GM19099 (cell line): ENCODE data around the gene MCOLN3.

Experiments used
- POLR2A ChIP-seq: IDR thresholded peaks from 3 replicates; pipeline ENCODE4 v1.6.1; 2011; ENCODE audit warnings: low read depth; ENCODE audit not compliant: insufficient read length; ENCODE audit errors: extremely low read depth

Gene MCOLN3

GRCh38 chr1:85048296-85049064, at the start of gene MCOLN3:
TSS of gene MCOLN3 (minus strand) at chr1:85048500. CDS start at chr1:85045360, 3,140 bp downstream.
- peak; percentile 30 for TF ChIP-seq POLR2A

- no peak for TF ChIP-seq POLR2A
Measured at GRCh38 chr1:85093644-85094043, 45.3 kb upstream of the MCOLN3 start.

GRCh38 chr1:85091671-85092280, 43.5 kb upstream of the MCOLN3 start:
- TF ChIP-seq POLR2A: no peak

- TF ChIP-seq POLR2A: no peak
Measured at GRCh38 chr1:85090225-85090624, 41.9 kb upstream of the MCOLN3 start.

GRCh38 chr1:85089203-85089602, 40.9 kb upstream of the MCOLN3 start:
- no peak for TF ChIP-seq POLR2A

GRCh38 chr1:85088408-85088784, 40.1 kb upstream of the MCOLN3 start:
- TF ChIP-seq POLR2A: no peak

GRCh38 chr1:85087659-85088407, 39.5 kb upstream of the MCOLN3 start:
- no peak for TF ChIP-seq POLR2A

- TF ChIP-seq POLR2A: no peak
Measured at GRCh38 chr1:85085417-85085816, 37.1 kb upstream of the MCOLN3 start.

- TF ChIP-seq POLR2A: no peak
Measured at GRCh38 chr1:85078903-85079302, 30.6 kb upstream of the MCOLN3 start.

GRCh38 chr1:85074365-85074964, 26.2 kb upstream of the MCOLN3 start:
- TF ChIP-seq POLR2A: no peak

- no peak for TF ChIP-seq POLR2A
Measured at GRCh38 chr1:85070972-85071492, 22.7 kb upstream of the MCOLN3 start.

- TF ChIP-seq POLR2A: no peak
Measured at GRCh38 chr1:85068846-85069245, 20.5 kb upstream of the MCOLN3 start.

GRCh38 chr1:85065550-85065949, 17.2 kb upstream of the MCOLN3 start:
- no peak for TF ChIP-seq POLR2A

GRCh38 chr1:85062425-85063026, 14.2 kb upstream of the MCOLN3 start:
- no peak for TF ChIP-seq POLR2A
